Neural cell (in vitro differentiated cells): ENCODE measurements around the gene C4B.
"Not testable (repeated sequence)": the region's sequence is repeated elsewhere in the genome, so short reads cannot be mapped to it uniquely, and the experiment has no call there.

ENCODE experiments used
- CTCF ChIP-seq: fragments of 450-650 bp; IDR thresholded peaks from 2 replicates; pipeline ENCODE4 v1.5.1; 2014; ENCODE audit warnings: antibody characterized with exemption, mild to moderate bottlenecking, moderate library complexity; ENCODE audit not compliant: poor library complexity, severe bottlenecking
- TAF1 ChIP-seq: IDR thresholded peaks from 2 replicates; pipeline ENCODE4 v1.6.1; 2012; ENCODE audit warnings: low read depth

- not testable (repeated sequence) for TF ChIP-seq CTCF, TAF1
Measured at GRCh38 chr6:32004864-32005537, 9.6 kb upstream of the C4B start.
